Endothelial cell of umbilical vein (primary cell): ENCODE results near the gene DSCAML1. TPM values are rescaled to one million over a fixed set of nuclear protein-coding genes. Genes with fewer than 3 reads are reported as not detected.

Source experiments
- BruUV-seq: library from RNA; stranded (reverse); fragments of 400-500 nt; replicated peaks from 2 replicates; lab custom pipeline; 2021; lab: Mats Ljungman, UMichigan
- CTCF ChIA-PET: fragments of 300-600, 350-600 bp; sonication (Branson Sonifier 250); formaldehyde crosslinking; loops from one replicate; lab custom pipeline; 2021; ENCODE audit warnings: antibody characterized with exemption, inconsistent platforms; lab: Charles Lee
- POLR2A ChIA-PET: fragments of 300-600, 350-600 bp; sonication (Branson Sonifier 250); formaldehyde crosslinking; loops from one replicate; lab custom pipeline; 2021; ENCODE audit warnings: antibody characterized with exemption, inconsistent platforms; lab: Charles Lee
- DNase-seq: peaks from one replicate; pipeline ENCODE4 v3.0.0-alpha.2; 2011; ENCODE audit warnings: low read depth, low spot score
- FAIRE-seq: peaks from 2 replicates; lab custom pipeline; 2011; peaks lifted over from hg19 to GRCh38; lab: Jason Lieb, UNC
- H2AFZ ChIP-seq: 2 replicates; pipeline ENCODE4 v1.6.0; 2012; ENCODE audit warnings: low read depth, low read length, control low read depth, inconsistent platforms
- H3K27ac ChIP-seq: 2 replicates; pipeline ENCODE4 v1.5.1; 2011; ENCODE audit warnings: low read depth, mild to moderate bottlenecking, control low read depth, low read length, moderate library complexity; ENCODE audit not compliant: insufficient read depth
- H3K27me3 ChIP-seq, 2 experiments: 2 replicates each; pipeline versions ENCODE4 v1.6.0 to v1.6.1; 2011; ENCODE audit warnings: low read length in 2 of 2, mixed read lengths in 1 of 2; ENCODE audit not compliant: control insufficient read depth in 2 of 2, insufficient read depth in 2 of 2
- H3K36me3 ChIP-seq, 2 experiments: 2 replicates in 1 of 2; 3 replicates in 1 of 2; pipeline ENCODE4 v1.5.1; 2011; ENCODE audit warnings: low read length in 2 of 2, mild to moderate bottlenecking in 1 of 2, moderate library complexity in 1 of 2; ENCODE audit not compliant: control insufficient read depth in 2 of 2, insufficient read depth in 2 of 2; ENCODE audit errors: extremely low read depth in 1 of 2
- H3K4me1 ChIP-seq: 3 replicates; pipeline ENCODE4 v1.5.1; 2011; ENCODE audit warnings: mild to moderate bottlenecking, low read length; ENCODE audit not compliant: control insufficient read depth, insufficient read depth; ENCODE audit errors: extremely low read depth
- H3K4me2 ChIP-seq: 2 replicates; pipeline ENCODE4 v1.6.1; 2011; ENCODE audit warnings: low read length, control low read depth, mixed read lengths; ENCODE audit not compliant: insufficient read depth
- H3K4me3 ChIP-seq, 3 experiments: fragments of 200-600 bp in 1 of 3; sonication (generic), shearing (Covaris generic) in 1 of 3; replicated peaks in 1 of 3; 2 replicates each; pipeline ENCODE4 v1.5.1; 2011 to 2016; ENCODE audit warnings: control low read depth in 3 of 3, low read length in 3 of 3, mild to moderate bottlenecking in 2 of 3, inconsistent platforms in 1 of 3, low read depth in 1 of 3, moderate library complexity in 1 of 3; ENCODE audit not compliant: insufficient read depth in 1 of 3
- H3K79me2 ChIP-seq: 2 replicates; pipeline ENCODE4 v1.6.0; 2012; ENCODE audit warnings: low read length, inconsistent platforms; ENCODE audit not compliant: control insufficient read depth, insufficient read depth
- H3K9ac ChIP-seq: replicated peaks from 2 replicates; pipeline ENCODE3; 2011; ENCODE audit warnings: low read length, control low read depth; ENCODE audit not compliant: insufficient read depth; ENCODE audit errors: extremely low read depth
- H3K9me1 ChIP-seq: replicated peaks from 3 replicates; pipeline ENCODE4 v1.6.0; 2011; ENCODE audit warnings: mild to moderate bottlenecking, low read length; ENCODE audit not compliant: control insufficient read depth, insufficient read depth; ENCODE audit errors: extremely low read depth
- H3K9me3 ChIP-seq: replicated peaks from 2 replicates; pipeline ENCODE4 v1.5.1; 2012; ENCODE audit warnings: low read length, inconsistent platforms; ENCODE audit not compliant: control insufficient read depth, insufficient read depth
- H4K20me1 ChIP-seq: replicated peaks from 2 replicates; pipeline ENCODE3; 2011; ENCODE audit warnings: mild to moderate bottlenecking, low read length; ENCODE audit not compliant: control insufficient read depth, insufficient read depth; ENCODE audit errors: extremely low read depth
- EZH2 ChIP-seq: IDR thresholded peaks from 2 replicates; pipeline ENCODE4 v1.6.1; 2012; ENCODE audit warnings: borderline replicate concordance, low read depth, mild to moderate bottlenecking, moderate library complexity, low read length, inconsistent platforms; ENCODE audit not compliant: severe bottlenecking
- FOS ChIP-seq: IDR thresholded peaks from 2 replicates; pipeline ENCODE4 v1.6.1; 2011; ENCODE audit warnings: mild to moderate bottlenecking, low read length, moderate library complexity, borderline replicate concordance; ENCODE audit not compliant: insufficient read depth
- GATA2 ChIP-seq: IDR thresholded peaks from 2 replicates; pipeline ENCODE4 v1.7.0; 2011; ENCODE audit warnings: low read depth, mild to moderate bottlenecking, moderate library complexity, mixed read lengths, low read length; ENCODE audit not compliant: insufficient read length, insufficient read depth
- JUN ChIP-seq: IDR thresholded peaks from 2 replicates; pipeline ENCODE4 v1.6.1; 2011; ENCODE audit warnings: borderline replicate concordance, low read depth; ENCODE audit not compliant: insufficient read length, insufficient read depth
- MYC ChIP-seq: IDR thresholded peaks from one replicate; pipeline ENCODE4 v1.6.1; 2011; ENCODE audit warnings: mild to moderate bottlenecking, low read depth, low read length
- POLR2A ChIP-seq: IDR thresholded peaks from 2 replicates; pipeline ENCODE4 v1.6.1; 2012; ENCODE audit warnings: low read depth, mild to moderate bottlenecking, control low read depth, low read length
- POLR2AphosphoS5 ChIP-seq: IDR thresholded peaks from 2 replicates; pipeline ENCODE4 v1.6.1; 2012; ENCODE audit warnings: low read depth, mild to moderate bottlenecking, control low read depth, low read length, moderate library complexity; ENCODE audit not compliant: insufficient read depth
- dilution Hi-C: fragments of 300-500 bp; cut with MboI; formaldehyde crosslinking; loops from one replicate; pipeline ENCODE4 v1.15.0; 2019; ENCODE audit warnings: low sequenced_read_pairs; ENCODE audit not compliant: extremely low pct_ligation_motif_present
- intact Hi-C: fragments of 100-400 bp; cut with micrococcal nuclease; formaldehyde crosslinking; loops from one replicate; pipeline ENCODE4 v1.10.0; 2022
- polyA plus RNA-seq, 4 experiments: library from polyadenylated mRNA; depleted of rRNA in 3 of 4; stranded (reverse) in 3 of 4; unstranded in 1 of 4; fragments of >200 nt; gene quantifications; 2 replicates each; pipeline versions ENCODE4 v1.2.1 to v1.2.3, GENCODE V29; 2011 to 2012; ENCODE audit warnings: missing spikeins in 1 of 4
- total RNA-seq: library from RNA; stranded (reverse); gene quantifications from 2 replicates; pipeline ENCODE4 v1.2.3, GENCODE V29; 2021
- TF ChIP-seq, protein P1 (sequence below): IDR thresholded peaks from 2 replicates; pipeline ENCODE4 v1.6.1; 2011; ENCODE audit not compliant: insufficient read depth, insufficient read length
- TF ChIP-seq, protein P2 (sequence below), 2 donors: IDR thresholded peaks; 1 replicate in 1 of 2; 2 replicates in 1 of 2; pipeline ENCODE4 v1.5.1; 2011; ENCODE audit warnings: low read length in 2 of 2, mild to moderate bottlenecking in 2 of 2, moderate library complexity in 2 of 2, control low read depth in 1 of 2, inconsistent platforms in 1 of 2, low read depth in 1 of 2; ENCODE audit not compliant: insufficient read depth in 1 of 2; ENCODE audit errors: extremely low read depth in 1 of 2

The DSCAML1 gene
- total and polyA plus RNA-seq, 2 donors (not counting 3 experiments of a cell fraction or from before 2014, with no cell fraction given) = not detected

DNA sequence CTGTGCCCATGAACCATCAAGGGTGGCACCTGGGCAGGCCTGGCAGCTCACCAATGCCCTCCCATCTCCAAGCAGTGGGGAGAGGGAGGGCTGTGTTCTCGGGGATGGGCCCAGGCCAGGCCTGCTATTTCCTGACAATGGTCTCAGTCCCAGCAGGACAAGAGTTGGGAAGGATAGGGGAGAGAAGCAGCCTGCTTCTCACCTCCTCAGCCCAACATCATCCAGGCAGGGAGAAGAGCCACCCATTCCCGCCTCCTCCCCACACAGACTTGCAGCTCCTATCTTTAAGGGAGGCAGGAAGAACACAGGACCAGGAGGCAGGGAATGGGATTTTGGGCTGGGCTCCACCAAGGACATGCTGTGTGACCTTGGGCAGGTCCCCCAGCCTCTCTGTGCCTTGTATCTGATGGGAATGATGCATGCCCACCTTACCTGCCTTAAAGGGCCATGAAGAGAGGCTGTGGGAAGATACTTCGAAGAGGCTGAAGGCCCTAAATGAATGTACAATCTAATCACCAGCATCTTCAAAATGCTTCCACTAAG, 108.7 kb downstream of the DSCAML1 start:
- no peak for FAIRE-seq
- H3K27me3 ChIP-seq = peaks cover 0 to 1% of the 10 kb centered on the region in 2 experiments
- DNase-seq = no peak
- intact Hi-C loops (no loop called here), dilution Hi-C loops (no loop called here)
- H3K4me2 ChIP-seq = no peak overlapping the region
- no peak overlapping the region for H2AFZ ChIP-seq
- no TSS peak for BruUV-seq
- no peaks in the 10 kb centered on the region for H3K79me2 ChIP-seq
- H3K9me1 ChIP-seq = no peaks in the 10 kb centered on the region
- no peaks in the 10 kb centered on the region for H3K36me3 ChIP-seq
- H3K27ac ChIP-seq = no peak overlapping the region
- H3K9me3 ChIP-seq = no peaks in the 10 kb centered on the region
- H3K9ac ChIP-seq = no peak overlapping the region
- H3K4me3 ChIP-seq = no peak overlapping the region
- H3K4me1 ChIP-seq = no peaks in the 10 kb centered on the region
- ChIA-PET CTCF (no interaction called here), POLR2A (no interaction called here)
- H4K20me1 ChIP-seq = no peaks in the 10 kb centered on the region
- TF ChIP-seq POLR2AphosphoS5 (no peak), FOS (no peak), EZH2 (no peak), MYC (no peak), JUN (no peak), GATA2 (no peak), POLR2A (no peak)
- TF ChIP-seq, protein P1, sequence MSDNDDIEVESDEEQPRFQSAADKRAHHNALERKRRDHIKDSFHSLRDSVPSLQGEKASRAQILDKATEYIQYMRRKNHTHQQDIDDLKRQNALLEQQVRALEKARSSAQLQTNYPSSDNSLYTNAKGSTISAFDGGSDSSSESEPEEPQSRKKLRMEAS = no peak
- TF ChIP-seq, protein P2, sequence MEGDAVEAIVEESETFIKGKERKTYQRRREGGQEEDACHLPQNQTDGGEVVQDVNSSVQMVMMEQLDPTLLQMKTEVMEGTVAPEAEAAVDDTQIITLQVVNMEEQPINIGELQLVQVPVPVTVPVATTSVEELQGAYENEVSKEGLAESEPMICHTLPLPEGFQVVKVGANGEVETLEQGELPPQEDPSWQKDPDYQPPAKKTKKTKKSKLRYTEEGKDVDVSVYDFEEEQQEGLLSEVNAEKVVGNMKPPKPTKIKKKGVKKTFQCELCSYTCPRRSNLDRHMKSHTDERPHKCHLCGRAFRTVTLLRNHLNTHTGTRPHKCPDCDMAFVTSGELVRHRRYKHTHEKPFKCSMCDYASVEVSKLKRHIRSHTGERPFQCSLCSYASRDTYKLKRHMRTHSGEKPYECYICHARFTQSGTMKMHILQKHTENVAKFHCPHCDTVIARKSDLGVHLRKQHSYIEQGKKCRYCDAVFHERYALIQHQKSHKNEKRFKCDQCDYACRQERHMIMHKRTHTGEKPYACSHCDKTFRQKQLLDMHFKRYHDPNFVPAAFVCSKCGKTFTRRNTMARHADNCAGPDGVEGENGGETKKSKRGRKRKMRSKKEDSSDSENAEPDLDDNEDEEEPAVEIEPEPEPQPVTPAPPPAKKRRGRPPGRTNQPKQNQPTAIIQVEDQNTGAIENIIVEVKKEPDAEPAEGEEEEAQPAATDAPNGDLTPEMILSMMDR (IDR thresholded peaks at IDR 0.05; ENCODE audit: extremely low read depth in 1 of 2, insufficient read depth in 1 of 2, low read depth in 1 of 2, low read length in 2 of 2) = no peak
